ENCODE results near the gene COQ10A.

DNA sequence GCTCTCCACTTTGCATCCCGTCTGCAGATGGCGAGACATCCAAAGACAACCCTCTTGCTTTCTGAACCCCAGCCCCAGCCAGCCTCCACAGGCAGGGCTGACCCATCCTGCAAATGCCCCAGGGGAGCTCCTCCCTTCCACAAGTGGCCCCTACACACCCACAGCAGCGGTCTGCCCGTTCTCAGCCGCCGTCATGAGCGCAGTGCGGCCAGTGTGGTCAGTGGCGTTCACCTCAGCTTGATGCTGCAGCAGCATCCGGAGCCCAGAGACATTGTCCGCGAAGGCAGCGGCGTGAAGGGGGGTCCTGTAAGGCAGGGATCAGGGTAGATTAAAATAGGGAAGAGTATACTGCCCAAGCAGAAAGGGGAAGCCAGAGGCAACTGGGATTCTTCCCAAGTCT lies 22.2 kb upstream of the COQ10A start:
- TF ChIP-seq GABPA (IDR thresholded peaks at IDR 0.05; ENCODE audit: low read depth, low read length), result no peak
- no peak for TF ChIP-seq GABPA (CRISPR knock-in tag; IDR thresholded peaks at IDR 0.05; ENCODE audit: low read depth)
- TF ChIP-seq, protein P1, sequence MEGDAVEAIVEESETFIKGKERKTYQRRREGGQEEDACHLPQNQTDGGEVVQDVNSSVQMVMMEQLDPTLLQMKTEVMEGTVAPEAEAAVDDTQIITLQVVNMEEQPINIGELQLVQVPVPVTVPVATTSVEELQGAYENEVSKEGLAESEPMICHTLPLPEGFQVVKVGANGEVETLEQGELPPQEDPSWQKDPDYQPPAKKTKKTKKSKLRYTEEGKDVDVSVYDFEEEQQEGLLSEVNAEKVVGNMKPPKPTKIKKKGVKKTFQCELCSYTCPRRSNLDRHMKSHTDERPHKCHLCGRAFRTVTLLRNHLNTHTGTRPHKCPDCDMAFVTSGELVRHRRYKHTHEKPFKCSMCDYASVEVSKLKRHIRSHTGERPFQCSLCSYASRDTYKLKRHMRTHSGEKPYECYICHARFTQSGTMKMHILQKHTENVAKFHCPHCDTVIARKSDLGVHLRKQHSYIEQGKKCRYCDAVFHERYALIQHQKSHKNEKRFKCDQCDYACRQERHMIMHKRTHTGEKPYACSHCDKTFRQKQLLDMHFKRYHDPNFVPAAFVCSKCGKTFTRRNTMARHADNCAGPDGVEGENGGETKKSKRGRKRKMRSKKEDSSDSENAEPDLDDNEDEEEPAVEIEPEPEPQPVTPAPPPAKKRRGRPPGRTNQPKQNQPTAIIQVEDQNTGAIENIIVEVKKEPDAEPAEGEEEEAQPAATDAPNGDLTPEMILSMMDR (CRISPR knock-in tag; IDR thresholded peaks at IDR 0.05), result no peak
- no peak for TF ChIP-seq ATAD3A (CRISPR knock-in tag; IDR thresholded peaks at IDR 0.05)
- TF ChIP-seq HCFC1 (IDR thresholded peaks at IDR 0.05; ENCODE audit: low read depth, low read length), result no peak
- TF ChIP-seq RBM39 (IDR thresholded peaks at IDR 0.05; ENCODE audit: low read depth, low read length, poor library complexity, severe bottlenecking), result no peak
- TF ChIP-seq EP300 (IDR thresholded peaks at IDR 0.05; ENCODE audit: low read depth in 2 of 2, low read length in 2 of 2), result no peak
- TF ChIP-seq EP300 (CRISPR knock-in tag; IDR thresholded peaks at IDR 0.05; ENCODE audit: borderline replicate concordance), result no peak
- TF ChIP-seq, protein P2, sequence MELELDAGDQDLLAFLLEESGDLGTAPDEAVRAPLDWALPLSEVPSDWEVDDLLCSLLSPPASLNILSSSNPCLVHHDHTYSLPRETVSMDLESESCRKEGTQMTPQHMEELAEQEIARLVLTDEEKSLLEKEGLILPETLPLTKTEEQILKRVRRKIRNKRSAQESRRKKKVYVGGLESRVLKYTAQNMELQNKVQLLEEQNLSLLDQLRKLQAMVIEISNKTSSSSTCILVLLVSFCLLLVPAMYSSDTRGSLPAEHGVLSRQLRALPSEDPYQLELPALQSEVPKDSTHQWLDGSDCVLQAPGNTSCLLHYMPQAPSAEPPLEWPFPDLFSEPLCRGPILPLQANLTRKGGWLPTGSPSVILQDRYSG (CRISPR knock-in tag; IDR thresholded peaks at IDR 0.05), result no peak
- no peak for TF ChIP-seq MAFK (conservative IDR thresholded peaks at IDR 0.05 in 1 of 2, IDR thresholded peaks at IDR 0.05 in 1 of 2; ENCODE audit: low read length in 2 of 2)
- TF ChIP-seq ZNF224 (CRISPR knock-in tag; IDR thresholded peaks at IDR 0.05), result no peak
- TF ChIP-seq, protein P3, sequence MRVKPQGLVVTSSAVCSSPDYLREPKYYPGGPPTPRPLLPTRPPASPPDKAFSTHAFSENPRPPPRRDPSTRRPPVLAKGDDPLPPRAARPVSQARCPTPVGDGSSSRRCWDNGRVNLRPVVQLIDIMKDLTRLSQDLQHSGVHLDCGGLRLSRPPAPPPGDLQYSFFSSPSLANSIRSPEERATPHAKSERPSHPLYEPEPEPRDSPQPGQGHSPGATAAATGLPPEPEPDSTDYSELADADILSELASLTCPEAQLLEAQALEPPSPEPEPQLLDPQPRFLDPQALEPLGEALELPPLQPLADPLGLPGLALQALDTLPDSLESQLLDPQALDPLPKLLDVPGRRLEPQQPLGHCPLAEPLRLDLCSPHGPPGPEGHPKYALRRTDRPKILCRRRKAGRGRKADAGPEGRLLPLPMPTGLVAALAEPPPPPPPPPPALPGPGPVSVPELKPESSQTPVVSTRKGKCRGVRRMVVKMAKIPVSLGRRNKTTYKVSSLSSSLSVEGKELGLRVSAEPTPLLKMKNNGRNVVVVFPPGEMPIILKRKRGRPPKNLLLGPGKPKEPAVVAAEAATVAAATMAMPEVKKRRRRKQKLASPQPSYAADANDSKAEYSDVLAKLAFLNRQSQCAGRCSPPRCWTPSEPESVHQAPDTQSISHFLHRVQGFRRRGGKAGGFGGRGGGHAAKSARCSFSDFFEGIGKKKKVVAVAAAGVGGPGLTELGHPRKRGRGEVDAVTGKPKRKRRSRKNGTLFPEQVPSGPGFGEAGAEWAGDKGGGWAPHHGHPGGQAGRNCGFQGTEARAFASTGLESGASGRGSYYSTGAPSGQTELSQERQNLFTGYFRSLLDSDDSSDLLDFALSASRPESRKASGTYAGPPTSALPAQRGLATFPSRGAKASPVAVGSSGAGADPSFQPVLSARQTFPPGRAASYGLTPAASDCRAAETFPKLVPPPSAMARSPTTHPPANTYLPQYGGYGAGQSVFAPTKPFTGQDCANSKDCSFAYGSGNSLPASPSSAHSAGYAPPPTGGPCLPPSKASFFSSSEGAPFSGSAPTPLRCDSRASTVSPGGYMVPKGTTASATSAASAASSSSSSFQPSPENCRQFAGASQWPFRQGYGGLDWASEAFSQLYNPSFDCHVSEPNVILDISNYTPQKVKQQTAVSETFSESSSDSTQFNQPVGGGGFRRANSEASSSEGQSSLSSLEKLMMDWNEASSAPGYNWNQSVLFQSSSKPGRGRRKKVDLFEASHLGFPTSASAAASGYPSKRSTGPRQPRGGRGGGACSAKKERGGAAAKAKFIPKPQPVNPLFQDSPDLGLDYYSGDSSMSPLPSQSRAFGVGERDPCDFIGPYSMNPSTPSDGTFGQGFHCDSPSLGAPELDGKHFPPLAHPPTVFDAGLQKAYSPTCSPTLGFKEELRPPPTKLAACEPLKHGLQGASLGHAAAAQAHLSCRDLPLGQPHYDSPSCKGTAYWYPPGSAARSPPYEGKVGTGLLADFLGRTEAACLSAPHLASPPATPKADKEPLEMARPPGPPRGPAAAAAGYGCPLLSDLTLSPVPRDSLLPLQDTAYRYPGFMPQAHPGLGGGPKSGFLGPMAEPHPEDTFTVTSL (CRISPR knock-in tag; IDR thresholded peaks at IDR 0.05; ENCODE audit: borderline replicate concordance), result no peak
- TF ChIP-seq ISL2 (CRISPR knock-in tag; IDR thresholded peaks at IDR 0.05), result no peak
- no peak for TF ChIP-seq ZNF772 (CRISPR knock-in tag; IDR thresholded peaks at IDR 0.05)
- no peak for TF ChIP-seq CC2D1A (CRISPR knock-in tag; IDR thresholded peaks at IDR 0.05)
- TF ChIP-seq, protein P4, sequence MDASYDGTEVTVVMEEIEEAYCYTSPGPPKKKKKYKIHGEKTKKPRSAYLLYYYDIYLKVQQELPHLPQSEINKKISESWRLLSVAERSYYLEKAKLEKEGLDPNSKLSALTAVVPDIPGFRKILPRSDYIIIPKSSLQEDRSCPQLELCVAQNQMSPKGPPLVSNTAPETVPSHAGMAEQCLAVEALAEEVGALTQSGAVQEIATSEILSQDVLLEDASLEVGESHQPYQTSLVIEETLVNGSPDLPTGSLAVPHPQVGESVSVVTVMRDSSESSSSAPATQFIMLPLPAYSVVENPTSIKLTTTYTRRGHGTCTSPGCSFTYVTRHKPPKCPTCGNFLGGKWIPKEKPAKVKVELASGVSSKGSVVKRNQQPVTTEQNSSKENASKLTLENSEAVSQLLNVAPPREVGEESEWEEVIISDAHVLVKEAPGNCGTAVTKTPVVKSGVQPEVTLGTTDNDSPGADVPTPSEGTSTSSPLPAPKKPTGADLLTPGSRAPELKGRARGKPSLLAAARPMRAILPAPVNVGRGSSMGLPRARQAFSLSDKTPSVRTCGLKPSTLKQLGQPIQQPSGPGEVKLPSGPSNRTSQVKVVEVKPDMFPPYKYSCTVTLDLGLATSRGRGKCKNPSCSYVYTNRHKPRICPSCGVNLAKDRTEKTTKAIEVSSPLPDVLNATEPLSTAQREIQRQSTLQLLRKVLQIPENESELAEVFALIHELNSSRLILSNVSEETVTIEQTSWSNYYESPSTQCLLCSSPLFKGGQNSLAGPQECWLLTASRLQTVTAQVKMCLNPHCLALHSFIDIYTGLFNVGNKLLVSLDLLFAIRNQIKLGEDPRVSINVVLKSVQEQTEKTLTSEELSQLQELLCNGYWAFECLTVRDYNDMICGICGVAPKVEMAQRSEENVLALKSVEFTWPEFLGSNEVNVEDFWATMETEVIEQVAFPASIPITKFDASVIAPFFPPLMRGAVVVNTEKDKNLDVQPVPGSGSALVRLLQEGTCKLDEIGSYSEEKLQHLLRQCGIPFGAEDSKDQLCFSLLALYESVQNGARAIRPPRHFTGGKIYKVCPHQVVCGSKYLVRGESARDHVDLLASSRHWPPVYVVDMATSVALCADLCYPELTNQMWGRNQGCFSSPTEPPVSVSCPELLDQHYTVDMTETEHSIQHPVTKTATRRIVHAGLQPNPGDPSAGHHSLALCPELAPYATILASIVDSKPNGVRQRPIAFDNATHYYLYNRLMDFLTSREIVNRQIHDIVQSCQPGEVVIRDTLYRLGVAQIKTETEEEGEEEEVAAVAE (CRISPR knock-in tag; IDR thresholded peaks at IDR 0.05; ENCODE audit: borderline replicate concordance), result no peak

Measured in HepG2 (cell line).